Ishikawa (cell line): ENCODE results near the gene MSRB3.

ENCODE experiments used
- CREB1 ChIP-seq: IDR thresholded peaks from 2 replicates; pipeline ENCODE4 v1.6.1; 2012; ENCODE audit warnings: low read depth
- EP300 ChIP-seq: IDR thresholded peaks from 2 replicates; pipeline ENCODE4 v1.6.1; 2012; ENCODE audit warnings: borderline replicate concordance
- FOXM1 ChIP-seq: IDR thresholded peaks from 2 replicates; pipeline ENCODE4 v1.6.1; 2012; ENCODE audit warnings: low read depth, borderline replicate concordance
- YY1 ChIP-seq: IDR thresholded peaks from 2 replicates; pipeline ENCODE4 v1.6.1; 2012; ENCODE audit warnings: low read depth

DNA sequence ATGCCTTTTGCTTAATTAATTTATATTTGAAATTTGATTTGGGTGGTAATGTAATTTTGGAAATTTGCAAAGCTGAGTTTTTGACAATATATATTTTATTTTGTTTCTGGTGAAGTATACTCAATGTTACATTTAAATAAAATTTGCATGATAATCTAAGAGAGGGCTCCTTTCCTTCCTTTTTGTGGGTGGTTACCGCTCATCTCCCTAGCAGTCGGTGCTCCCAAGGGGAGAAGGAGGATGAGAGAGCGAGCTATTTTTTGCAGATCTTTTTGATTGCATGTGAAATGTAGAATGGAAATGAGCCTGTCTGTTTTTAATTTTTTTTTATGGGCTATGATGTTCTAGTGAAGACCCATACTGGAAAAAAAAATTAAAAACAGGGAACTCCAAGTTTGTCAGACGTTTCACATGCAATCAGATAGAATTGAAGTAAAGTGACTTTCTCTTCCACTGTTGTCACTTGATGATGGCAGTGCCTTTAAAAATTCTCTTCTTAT, 39.8 kb downstream of the MSRB3 start:
- no peak for TF ChIP-seq EP300
- no peak for TF ChIP-seq CREB1
- TF ChIP-seq YY1 = no peak
- no peak for TF ChIP-seq FOXM1
